ENCODE results near the gene ARHGEF28.

ARHGEF28 gene

GRCh38 chr5:73966451-73966850, 340.5 kb downstream of the ARHGEF28 start:
- no peak for DNase-seq (ENCODE audit: low spot score)
- no peak for TF ChIP-seq CTCF (IDR thresholded peaks at IDR 0.05; ENCODE audit: extremely low read depth, missing control alignments)

GRCh38 chr5:73967347-73967746, 341.4 kb downstream of the ARHGEF28 start:
- no peak for TF ChIP-seq CTCF (IDR thresholded peaks at IDR 0.05; ENCODE audit: extremely low read depth, missing control alignments)
- DNase-seq (ENCODE audit: low spot score), result no peak

GRCh38 chr5:73968246-73968645, 342.2 kb downstream of the ARHGEF28 start:
- no peak for DNase-seq (ENCODE audit: low spot score)
- no peak for TF ChIP-seq CTCF (IDR thresholded peaks at IDR 0.05; ENCODE audit: extremely low read depth, missing control alignments)

GRCh38 chr5:73968729-73969128, 342.7 kb downstream of the ARHGEF28 start:
- no peak for TF ChIP-seq CTCF (IDR thresholded peaks at IDR 0.05; ENCODE audit: extremely low read depth, missing control alignments)
- DNase-seq (ENCODE audit: low spot score), result no peak

- no peak for TF ChIP-seq CTCF (IDR thresholded peaks at IDR 0.05; ENCODE audit: extremely low read depth, missing control alignments)
Observed at GRCh38 chr5:73969195-73970036, 343.4 kb downstream of the ARHGEF28 start.

GRCh38 chr5:73971326-73971725, 345.3 kb downstream of the ARHGEF28 start:
- no peak for TF ChIP-seq CTCF (IDR thresholded peaks at IDR 0.05; ENCODE audit: extremely low read depth, missing control alignments)
- no peak for DNase-seq (ENCODE audit: low spot score)

More at GRCh38 chr5:73969195-73970036, 343.4 kb downstream of the ARHGEF28 start:
- DNase-seq (ENCODE audit: low spot score), result no peak

GRCh38 chr5:73973135-73973534, 347.1 kb downstream of the ARHGEF28 start:
- TF ChIP-seq CTCF (IDR thresholded peaks at IDR 0.05; ENCODE audit: extremely low read depth, missing control alignments), result no peak

More at GRCh38 chr5:73973135-73973534, 347.1 kb downstream of the ARHGEF28 start:
- no peak for DNase-seq (ENCODE audit: low spot score)
